ENCODE results near the gene F2RL1. TPM values are rescaled to one million over a fixed set of nuclear protein-coding genes. Genes with fewer than 3 reads are reported as not detected.
"Not testable (repeated sequence)": the region's sequence is repeated elsewhere in the genome, so short reads cannot be mapped to it uniquely, and the experiment has no call there.

The F2RL1 gene
- total and polyA plus RNA-seq, 2 of the 8 experiments (the other 6 are each of a cell fraction or from before 2014, with no cell fraction given) = 23.2 to 26.6 TPM

- H2BK20ac ChIP-seq (ENCODE audit: low read length); H2AFZ ChIP-seq (ENCODE audit: low read length); H3K4me2 ChIP-seq (ENCODE audit: insufficient read depth in 1 of 2, low read depth in 2 of 2, low read length in 2 of 2); H4K5ac ChIP-seq (ENCODE audit: insufficient read length, low read depth, low read length); H3K56ac ChIP-seq (replicated peaks; ENCODE audit: insufficient read length, low read depth, low read length); H3K23ac ChIP-seq (ENCODE audit: insufficient read length); H3K36me3 ChIP-seq (ENCODE audit: control insufficient read depth in 2 of 4, insufficient read depth in 4 of 4, low read length in 3 of 4); H3K18ac ChIP-seq (ENCODE audit: extremely low read depth, low read length); H2BK120ac ChIP-seq (replicated peaks; ENCODE audit: low read depth, low read length); POLR2A ChIA-PET (ENCODE audit: partially characterized antibody); H3K79me2 ChIP-seq (ENCODE audit: control insufficient read depth in 1 of 2, insufficient read depth in 2 of 2, low read length in 2 of 2); FAIRE-seq; H3K27ac ChIP-seq (ENCODE audit: low read depth, low read length); H2BK12ac ChIP-seq (ENCODE audit: low read depth, low read length); H3K4ac ChIP-seq (replicated peaks; ENCODE audit: insufficient read length, low read depth, low read length); CTCF ChIA-PET (ENCODE audit: partially characterized antibody); H2BK5ac ChIP-seq (ENCODE audit: low read depth, low read length); H3K4me3 ChIP-seq (ENCODE audit: extremely low read depth in 1 of 4, insufficient read depth in 2 of 4, low read depth in 3 of 4, low read length in 4 of 4); H3K79me1 ChIP-seq (ENCODE audit: low read depth, low read length); H4K91ac ChIP-seq (replicated peaks; ENCODE audit: insufficient read length, low read length); H4K20me1 ChIP-seq (replicated peaks in 1 of 2; ENCODE audit: control insufficient read depth in 1 of 2, insufficient read depth in 2 of 2, low read length in 2 of 2); H3K23me2 ChIP-seq (ENCODE audit: low read depth, low read length); H3K14ac ChIP-seq (ENCODE audit: insufficient read length); H2AK5ac ChIP-seq (ENCODE audit: low read depth, low read length); H4K8ac ChIP-seq (ENCODE audit: extremely low read depth, insufficient read depth, low read length); H3K27me3 ChIP-seq (replicated peaks in 1 of 4; ENCODE audit: control insufficient read depth in 3 of 4, extremely low read depth in 1 of 4, insufficient read depth in 3 of 4, low read length in 3 of 4); DNase-seq (ENCODE audit: low read depth in 1 of 2, low spot score in 2 of 2); H3K9ac ChIP-seq (replicated peaks in 1 of 4; ENCODE audit: extremely low read depth in 1 of 4, low read depth in 3 of 4, low read length in 3 of 4); H2BK15ac ChIP-seq (ENCODE audit: low read length): not testable (repeated sequence)
- Histone ChIP-seq H3K9me3 (ENCODE audit: insufficient read depth in 2 of 2, low read depth in 1 of 2, low read length in 1 of 2) (peaks cover 3 to 17% of the 10 kb centered on the region in 2 experiments; a peak in 3 of 4 replicates), H3K4me1 (replicated peaks in 1 of 4; ENCODE audit: control insufficient read depth in 3 of 4, insufficient read depth in 4 of 4, low read length in 3 of 4) (peaks cover 2 to 13% (median 7%) of the 10 kb centered on the region in 4 experiments; a peak in 5 of 7 replicates)
- 94% methylated on average over 10 of the region's 32 CpGs; no CpG with 5 or more reads in 1 of the 2 experiments for WGBS, 2 experiments (ENCODE audit: extremely low coverage in 1 of 2, insufficient coverage in 1 of 2, insufficient read length in 1 of 2, insufficient replicate concordance in 2 of 2, low coverage in 1 of 2, low lambda C conversion rate in 2 of 2, missing lambda C conversion rate in 1 of 2)
These were observed 6.6 kb upstream of the F2RL1 start for GRCh38 chr5:76812209-76812608.
